Measurements from ENCODE around the gene FPR3.
A peak's percentile ranks its signal among the peaks of the same experiment; 100 is the strongest.
"Not testable (repeated sequence)": the region's sequence is repeated elsewhere in the genome, so short reads cannot be mapped to it uniquely, and the experiment has no call there.

FPR3 gene

GRCh38 chr19:51784109-51784785 lies 10.7 kb upstream of the FPR3 start:
- DNase-seq (no peak), ATAC-seq (no peak)

- peak; percentile 88 for ATAC-seq
- DNase-seq: peak; percentile 44
Observed at GRCh38 chr19:51784922-51785690, 9.9 kb upstream of the FPR3 start.

- DNase-seq (no peak), ATAC-seq (no peak)
Observed at GRCh38 chr19:51786646-51787494, 8.1 kb upstream of the FPR3 start.

GRCh38 chr19:51788029-51788428 lies 6.9 kb upstream of the FPR3 start:
- no peak for DNase-seq
- ATAC-seq: no peak

GRCh38 chr19:51789061-51789795 lies 5.7 kb upstream of the FPR3 start:
- no peak for DNase-seq
- ATAC-seq: no peak

GRCh38 chr19:51792932-51793331 lies 2.0 kb upstream of the FPR3 start:
- no peak for ATAC-seq

GRCh38 chr19:51793994-51794393 lies 963 bp upstream of the FPR3 start:
- no peak for ATAC-seq
- no peak for DNase-seq

More at GRCh38 chr19:51792932-51793331, 2.0 kb upstream of the FPR3 start:
- DNase-seq: no peak

- ATAC-seq (no peak), DNase-seq (no peak)
Observed at GRCh38 chr19:51796195-51796679, 1.3 kb downstream of the FPR3 start.

- DNase-seq: no peak
- no peak for ATAC-seq
Observed at GRCh38 chr19:51797480-51797879, 2.5 kb downstream of the FPR3 start.

- ATAC-seq (no peak), DNase-seq (no peak)
Observed at GRCh38 chr19:51798062-51798461, 3.1 kb downstream of the FPR3 start.

GRCh38 chr19:51799034-51799773 lies 4.2 kb downstream of the FPR3 start:
- ATAC-seq (no peak), DNase-seq (no peak)

GRCh38 chr19:51799774-51800472 lies 5.0 kb downstream of the FPR3 start:
- no peak for ATAC-seq
- DNase-seq: no peak

- ATAC-seq: no peak
Observed at GRCh38 chr19:51800473-51801244, 5.7 kb downstream of the FPR3 start.

GRCh38 chr19:51802775-51803174 lies 7.8 kb downstream of the FPR3 start:
- DNase-seq (no peak), ATAC-seq (no peak)

More at GRCh38 chr19:51800473-51801244, 5.7 kb downstream of the FPR3 start:
- DNase-seq: no peak

GRCh38 chr19:51803519-51803918 lies 8.6 kb downstream of the FPR3 start:
- DNase-seq (no peak), ATAC-seq (no peak)

- DNase-seq: no peak
- no peak for ATAC-seq
Observed at GRCh38 chr19:51803967-51804366, 9.0 kb downstream of the FPR3 start.

GRCh38 chr19:51804789-51805188 lies 9.8 kb downstream of the FPR3 start:
- not testable (repeated sequence) for DNase-seq, ATAC-seq

GRCh38 chr19:51805396-51805795 lies 10.4 kb downstream of the FPR3 start:
- not testable (repeated sequence) for DNase-seq, ATAC-seq

GRCh38 chr19:51806571-51806970 lies 11.6 kb downstream of the FPR3 start:
- ATAC-seq: not testable (repeated sequence)

More at GRCh38 chr19:51806571-51806970, 11.6 kb downstream of the FPR3 start:
- DNase-seq: not testable (repeated sequence)
